AG04449 (cell line): Measurements from ENCODE around the gene CHFR.
"Not testable (repeated sequence)": the region's sequence is repeated elsewhere in the genome, so short reads cannot be mapped to it uniquely, and the experiment has no call there.

Source experiments
- CTCF ChIA-PET: fragments of 350-600 bp; formaldehyde crosslinking; extraction: SDS; loops from one replicate; lab custom pipeline; 2021; ENCODE audit warnings: antibody characterized with exemption; lab: Yijun Ruan, JAX
- POLR2A ChIA-PET: fragments of 400-600, 350-600 bp; formaldehyde crosslinking; extraction: SDS; loops from one replicate; lab custom pipeline; 2020; ENCODE audit warnings: antibody characterized with exemption, inconsistent platforms; lab: Yijun Ruan, JAX
- DNase-seq: peaks from one replicate; pipeline ENCODE4 v3.0.0-alpha.2; 2010; ENCODE audit warnings: low read depth, low spot score
- H3K4me3 ChIP-seq: 2 replicates; pipeline ENCODE4 v1.5.1; 2011; ENCODE audit warnings: low read depth, mild to moderate bottlenecking, control low read depth, low read length
- TF ChIP-seq, protein P1 (sequence below): IDR thresholded peaks from one replicate; pipeline ENCODE4 v1.5.1; 2011; ENCODE audit warnings: mild to moderate bottlenecking, moderate library complexity, low read length, control low read depth, inconsistent platforms; ENCODE audit not compliant: insufficient read depth; ENCODE audit errors: missing control alignments

Gene CHFR

DNA sequence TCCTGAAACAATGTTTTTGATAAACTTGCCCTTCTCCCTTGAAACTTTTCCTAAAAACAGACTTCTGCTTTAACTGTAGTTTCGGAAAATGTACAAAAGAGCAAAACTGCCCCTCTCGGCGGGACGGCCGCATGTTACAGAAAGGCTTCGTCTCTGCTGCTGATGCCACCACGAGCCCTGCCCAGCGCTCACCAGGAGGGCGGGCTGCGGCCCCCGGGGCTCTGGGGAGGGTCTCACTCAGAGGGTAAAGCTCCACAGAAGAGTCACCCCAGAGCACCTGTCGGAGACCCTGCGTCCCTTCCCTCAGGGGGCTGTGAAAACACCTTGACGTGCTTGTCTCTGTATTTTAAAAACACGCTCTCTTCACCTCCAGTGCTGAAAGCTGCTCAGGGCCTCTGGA is 46.3 kb downstream of the CHFR start:
- no peak overlapping the region for H3K4me3 ChIP-seq
- ChIA-PET CTCF (no interaction called here), POLR2A (no interaction called here)
- TF ChIP-seq, protein P1, sequence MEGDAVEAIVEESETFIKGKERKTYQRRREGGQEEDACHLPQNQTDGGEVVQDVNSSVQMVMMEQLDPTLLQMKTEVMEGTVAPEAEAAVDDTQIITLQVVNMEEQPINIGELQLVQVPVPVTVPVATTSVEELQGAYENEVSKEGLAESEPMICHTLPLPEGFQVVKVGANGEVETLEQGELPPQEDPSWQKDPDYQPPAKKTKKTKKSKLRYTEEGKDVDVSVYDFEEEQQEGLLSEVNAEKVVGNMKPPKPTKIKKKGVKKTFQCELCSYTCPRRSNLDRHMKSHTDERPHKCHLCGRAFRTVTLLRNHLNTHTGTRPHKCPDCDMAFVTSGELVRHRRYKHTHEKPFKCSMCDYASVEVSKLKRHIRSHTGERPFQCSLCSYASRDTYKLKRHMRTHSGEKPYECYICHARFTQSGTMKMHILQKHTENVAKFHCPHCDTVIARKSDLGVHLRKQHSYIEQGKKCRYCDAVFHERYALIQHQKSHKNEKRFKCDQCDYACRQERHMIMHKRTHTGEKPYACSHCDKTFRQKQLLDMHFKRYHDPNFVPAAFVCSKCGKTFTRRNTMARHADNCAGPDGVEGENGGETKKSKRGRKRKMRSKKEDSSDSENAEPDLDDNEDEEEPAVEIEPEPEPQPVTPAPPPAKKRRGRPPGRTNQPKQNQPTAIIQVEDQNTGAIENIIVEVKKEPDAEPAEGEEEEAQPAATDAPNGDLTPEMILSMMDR: no peak
- no peak for DNase-seq

DNA sequence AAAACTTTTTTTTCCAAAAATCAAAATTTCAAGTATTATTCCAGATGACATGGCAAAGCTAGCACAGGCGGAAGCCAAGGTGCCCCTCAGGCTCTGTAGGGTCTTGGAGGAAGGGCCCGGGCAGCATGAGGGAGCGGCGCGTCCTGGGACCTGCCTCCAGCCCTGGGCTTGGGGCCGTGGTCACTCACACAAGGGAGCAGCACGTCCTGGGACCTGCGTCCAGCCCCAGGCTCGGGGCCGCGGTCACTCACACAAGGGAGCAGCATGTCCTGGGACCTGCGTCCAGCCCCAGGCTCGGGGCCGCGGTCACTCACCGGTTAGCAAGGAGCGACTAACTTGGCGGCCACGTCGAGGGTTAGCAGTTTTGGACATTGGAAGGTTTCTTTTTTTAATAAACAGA is 46.9 kb downstream of the CHFR start:
- ChIA-PET CTCF (no interaction called here), POLR2A (no interaction called here)
- H3K4me3 ChIP-seq: no peak overlapping the region
- TF ChIP-seq, protein P1: no peak
- DNase-seq: no peak

DNA sequence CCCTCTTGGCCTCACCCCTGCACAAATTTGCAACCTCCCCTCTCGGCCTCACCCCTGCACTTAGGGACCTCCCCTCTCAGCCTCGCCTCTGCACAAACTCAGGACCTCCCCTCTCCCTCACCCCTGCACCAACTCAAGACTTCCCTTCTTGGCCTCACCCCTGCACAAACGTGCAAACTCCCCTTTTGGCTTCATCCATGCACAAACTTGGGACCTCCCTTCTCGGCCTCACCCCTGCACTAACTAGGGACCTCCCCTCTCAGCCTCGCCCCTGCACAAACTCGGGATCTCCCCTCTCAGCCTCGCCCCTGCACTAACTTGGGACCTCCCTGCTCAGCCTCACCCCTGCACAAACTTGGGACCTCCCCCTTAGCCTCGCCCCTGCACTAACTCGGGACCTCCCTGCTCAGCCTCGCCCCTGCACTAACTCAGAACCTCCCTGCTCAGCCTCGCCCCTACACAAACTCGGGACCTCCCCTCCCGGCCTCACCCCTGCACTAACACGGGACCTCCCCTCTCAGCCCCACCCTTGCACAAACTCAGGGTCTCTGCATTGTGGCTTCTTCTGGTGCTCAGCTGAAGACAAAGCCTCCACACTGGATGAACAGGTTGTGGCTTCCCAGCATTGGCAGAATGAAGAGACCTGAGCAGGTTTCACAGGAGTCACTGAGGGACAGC is 47.7 kb downstream of the CHFR start:
- ChIA-PET POLR2A (no interaction called here), CTCF (interaction anchor here (0.6 kb wide), 1 partner anchor 65 kb away, joined by 3 read pairs; no protein-coding TSS in a partner anchor)
- DNase-seq: no peak
- no peak overlapping the region for H3K4me3 ChIP-seq
- TF ChIP-seq, protein P1: no peak

DNA sequence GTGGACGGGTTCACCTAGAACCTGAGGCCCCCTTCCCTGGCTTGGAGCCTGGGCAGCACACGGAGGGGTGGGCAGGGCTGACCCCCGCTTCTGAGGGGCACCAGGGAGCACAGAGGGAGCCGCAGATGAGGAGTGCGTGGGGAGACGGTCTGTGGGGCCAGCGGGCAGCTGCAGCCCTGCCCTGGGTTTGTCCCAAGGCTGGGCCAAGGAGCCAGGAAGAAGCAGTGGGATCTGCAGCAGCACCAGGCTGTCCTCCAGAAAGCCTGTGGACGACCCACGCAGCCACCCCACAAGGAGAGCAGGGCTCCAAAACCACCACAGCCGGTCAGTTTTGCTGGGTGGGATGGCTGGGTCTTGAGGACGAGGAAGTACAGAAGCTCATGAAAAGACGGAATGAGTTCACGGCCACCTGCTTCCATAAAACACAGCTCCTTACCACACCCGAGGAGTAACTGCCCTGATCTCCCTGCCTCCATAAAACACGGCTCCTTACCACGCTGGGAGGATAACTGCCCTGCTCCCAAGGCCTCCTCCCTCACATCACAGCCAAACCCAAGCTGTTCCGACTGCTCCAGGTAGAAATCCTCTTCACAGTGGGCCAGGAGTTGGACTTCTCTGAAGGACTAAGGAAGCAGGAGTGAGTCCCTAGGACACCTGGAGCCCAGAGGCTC is 48.9 kb downstream of the CHFR start:
- H3K4me3 ChIP-seq: no peak overlapping the region
- no peak for DNase-seq
- TF ChIP-seq, protein P1: no peak
- ChIA-PET CTCF (no interaction called here), POLR2A (no interaction called here)

DNA sequence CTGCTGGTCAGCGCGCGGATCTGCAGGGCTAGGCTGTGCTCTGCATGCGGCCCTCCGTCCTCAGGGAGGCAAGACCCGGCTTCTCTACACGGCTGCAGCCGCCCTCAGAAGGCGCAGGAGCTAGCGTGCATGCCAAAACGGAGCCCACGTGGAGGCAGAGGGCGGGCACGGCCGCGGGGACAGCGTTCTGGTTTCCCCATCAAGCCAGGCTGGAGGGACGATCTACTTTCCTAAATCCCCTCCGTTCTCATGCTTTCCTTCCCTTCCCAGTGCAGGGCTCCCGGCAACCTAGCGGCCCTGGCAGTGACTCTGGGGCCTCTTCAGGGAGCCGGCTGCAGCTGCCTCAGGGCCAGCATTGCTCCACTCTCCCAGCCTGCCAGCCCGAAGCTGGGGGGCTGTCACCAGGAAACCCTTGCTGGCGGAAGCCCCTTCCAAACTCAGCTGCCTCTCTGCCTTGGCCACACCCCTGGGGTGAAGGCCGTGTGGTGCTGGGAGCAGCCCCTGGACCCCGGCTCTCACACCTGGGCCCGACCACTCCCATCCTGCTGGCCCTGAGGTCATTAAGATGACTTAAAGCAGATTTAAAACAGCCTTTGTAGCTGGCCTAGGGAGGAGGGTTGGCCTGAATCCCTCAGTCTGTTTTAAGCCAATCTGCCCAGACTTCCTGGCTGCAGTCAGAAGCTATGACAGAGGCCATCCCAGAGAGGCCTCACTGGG is 49.6 kb downstream of the CHFR start:
- POLR2A ChIA-PET: no interaction called here
- DNase-seq: no peak
- TF ChIP-seq, protein P1: no peak

DNA sequence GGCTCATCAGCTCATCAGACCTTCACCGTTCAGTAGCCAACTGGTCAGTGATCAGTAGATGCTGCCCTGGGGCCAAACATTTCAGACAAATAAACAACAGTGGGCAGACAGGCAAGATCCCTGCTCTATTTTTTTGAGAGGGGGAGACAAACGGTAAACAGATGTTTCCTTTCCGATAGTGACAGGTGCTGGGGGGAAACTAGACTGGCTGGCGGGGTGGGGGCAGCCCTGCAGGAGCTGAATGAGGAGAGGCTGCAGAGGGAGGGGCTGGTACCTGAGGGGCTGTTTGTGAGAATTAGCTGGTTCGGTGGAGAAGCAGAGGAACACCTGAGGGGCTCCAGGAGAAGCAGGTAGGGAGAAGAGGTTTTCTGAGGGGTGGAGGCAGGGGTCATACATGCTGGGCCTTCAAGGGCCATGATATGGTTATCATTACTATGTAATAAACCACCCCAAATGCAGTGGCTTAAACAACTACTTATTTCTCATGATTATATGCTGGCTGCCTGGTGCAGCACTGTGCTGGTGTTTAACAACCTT is 50.5 kb downstream of the CHFR start:
- TF ChIP-seq, protein P1: no peak

More for the DNA sequence above, 49.6 kb downstream of the CHFR start:
- no peak overlapping the region for H3K4me3 ChIP-seq
- CTCF ChIA-PET: no interaction called here

DNA sequence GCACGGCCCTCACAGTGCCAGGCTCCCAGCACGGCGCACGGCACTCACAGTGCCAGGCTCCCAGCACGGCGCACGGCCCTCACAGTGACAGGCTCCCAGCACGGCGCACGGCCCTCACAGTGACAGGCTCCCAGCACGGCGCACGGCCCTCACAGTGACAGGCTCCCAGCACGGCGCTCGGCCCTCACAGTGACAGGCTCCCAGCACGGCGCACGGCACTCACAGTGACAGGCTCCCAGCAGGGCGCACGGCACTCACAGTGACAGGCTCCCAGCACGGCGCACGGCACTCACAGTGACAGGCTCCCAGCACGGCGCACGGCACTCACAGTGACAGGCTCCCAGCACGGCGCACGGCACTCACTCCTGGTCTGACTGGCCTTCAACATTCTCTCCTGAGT is 51.2 kb downstream of the CHFR start:
- CTCF ChIA-PET, DNase-seq, H3K4me3 ChIP-seq, POLR2A ChIA-PET: not testable (repeated sequence)

More for the DNA sequence above, 50.5 kb downstream of the CHFR start:
- no peak overlapping the region for H3K4me3 ChIP-seq
- ChIA-PET CTCF (no interaction called here), POLR2A (no interaction called here)
- DNase-seq: no peak
